ENCODE data around the gene AFDN. TPM values are rescaled to one million over a fixed set of nuclear protein-coding genes. Genes with fewer than 3 reads are reported as not detected.

Gene AFDN
- polyA plus RNA-seq, 1 of the 3 experiments (the other 2 are of a cell fraction) = 25.1 TPM

- Histone ChIP-seq H3K9me2 (no peaks in the 10 kb centered on the region), H3K9me3 (no peaks in the 10 kb centered on the region), H3K4me2 (no peak overlapping the region), H3K9ac (no peak overlapping the region), H3K27me3 (ENCODE audit: insufficient read depth) (no peaks in the 10 kb centered on the region), H2AFZ (ENCODE audit: low read depth) (no peak overlapping the region), H3F3A (replicated peaks; ENCODE audit: insufficient read depth) (no peaks in the 10 kb centered on the region), H3K27ac (ENCODE audit: low read depth in 2 of 2, low read length in 1 of 2) (no peak overlapping the region), H4K20me1 (ENCODE audit: insufficient read depth) (no peaks in the 10 kb centered on the region), H3K4me1 (ENCODE audit: control insufficient read depth in 1 of 2, insufficient read depth in 2 of 2, low read depth in 1 of 2, low read length in 1 of 2) (no peaks in the 10 kb centered on the region), H3K4me3 (ENCODE audit: low read depth in 2 of 2, low read length in 1 of 2) (no peak overlapping the region), H3K36me3 (replicated peaks in 1 of 2; ENCODE audit: control insufficient read depth in 1 of 2, insufficient read depth in 2 of 2, low read length in 1 of 2) (peaks cover 14 to 53% of the 10 kb centered on the region in 2 experiments), H3K79me2 (ENCODE audit: insufficient read depth) (no peaks in the 10 kb centered on the region)
- no peak for DNase-seq
- POLR2A ChIA-PET = no interaction called here
- CTCF ChIA-PET = no interaction called here
- TF ChIP-seq POLR2AphosphoS5 (IDR thresholded peaks at IDR 0.05; ENCODE audit: low read depth, low read length) (no peak), TEAD4 (IDR thresholded peaks at IDR 0.05; ENCODE audit: borderline replicate concordance, insufficient read depth) (no peak), MEF2A (IDR thresholded peaks at IDR 0.05; ENCODE audit: borderline replicate concordance, low read depth) (no peak), FOSL2 (IDR thresholded peaks at IDR 0.05; ENCODE audit: borderline replicate concordance, low read depth) (no peak), USF1 (IDR thresholded peaks at IDR 0.05; ENCODE audit: borderline replicate concordance, low read depth) (no peak), GABPA (IDR thresholded peaks at IDR 0.05; ENCODE audit: low read depth) (no peak), RAD21 (IDR thresholded peaks at IDR 0.05; ENCODE audit: low read length) (no peak), RFX5 (IDR thresholded peaks at IDR 0.05; ENCODE audit: low read length) (no peak), GATA2 (CRISPR knock-in tag; IDR thresholded peaks at IDR 0.05) (no peak), ELF1 (IDR thresholded peaks at IDR 0.05) (no peak), RCOR1 (IDR thresholded peaks at IDR 0.05; ENCODE audit: low read length) (no peak), JUND (IDR thresholded peaks at IDR 0.05) (no peak), ZBTB33 (IDR thresholded peaks at IDR 0.05; ENCODE audit: borderline replicate concordance, low read depth) (no peak), EP300 (IDR thresholded peaks at IDR 0.05; ENCODE audit: borderline replicate concordance in 1 of 2, low read depth in 1 of 2, low read length in 1 of 2) (no peak)
- TF ChIP-seq, protein P1, sequence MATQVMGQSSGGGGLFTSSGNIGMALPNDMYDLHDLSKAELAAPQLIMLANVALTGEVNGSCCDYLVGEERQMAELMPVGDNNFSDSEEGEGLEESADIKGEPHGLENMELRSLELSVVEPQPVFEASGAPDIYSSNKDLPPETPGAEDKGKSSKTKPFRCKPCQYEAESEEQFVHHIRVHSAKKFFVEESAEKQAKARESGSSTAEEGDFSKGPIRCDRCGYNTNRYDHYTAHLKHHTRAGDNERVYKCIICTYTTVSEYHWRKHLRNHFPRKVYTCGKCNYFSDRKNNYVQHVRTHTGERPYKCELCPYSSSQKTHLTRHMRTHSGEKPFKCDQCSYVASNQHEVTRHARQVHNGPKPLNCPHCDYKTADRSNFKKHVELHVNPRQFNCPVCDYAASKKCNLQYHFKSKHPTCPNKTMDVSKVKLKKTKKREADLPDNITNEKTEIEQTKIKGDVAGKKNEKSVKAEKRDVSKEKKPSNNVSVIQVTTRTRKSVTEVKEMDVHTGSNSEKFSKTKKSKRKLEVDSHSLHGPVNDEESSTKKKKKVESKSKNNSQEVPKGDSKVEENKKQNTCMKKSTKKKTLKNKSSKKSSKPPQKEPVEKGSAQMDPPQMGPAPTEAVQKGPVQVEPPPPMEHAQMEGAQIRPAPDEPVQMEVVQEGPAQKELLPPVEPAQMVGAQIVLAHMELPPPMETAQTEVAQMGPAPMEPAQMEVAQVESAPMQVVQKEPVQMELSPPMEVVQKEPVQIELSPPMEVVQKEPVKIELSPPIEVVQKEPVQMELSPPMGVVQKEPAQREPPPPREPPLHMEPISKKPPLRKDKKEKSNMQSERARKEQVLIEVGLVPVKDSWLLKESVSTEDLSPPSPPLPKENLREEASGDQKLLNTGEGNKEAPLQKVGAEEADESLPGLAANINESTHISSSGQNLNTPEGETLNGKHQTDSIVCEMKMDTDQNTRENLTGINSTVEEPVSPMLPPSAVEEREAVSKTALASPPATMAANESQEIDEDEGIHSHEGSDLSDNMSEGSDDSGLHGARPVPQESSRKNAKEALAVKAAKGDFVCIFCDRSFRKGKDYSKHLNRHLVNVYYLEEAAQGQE (IDR thresholded peaks at IDR 0.05; ENCODE audit: low read depth, low read length) = no peak
- TF ChIP-seq, protein P2, sequence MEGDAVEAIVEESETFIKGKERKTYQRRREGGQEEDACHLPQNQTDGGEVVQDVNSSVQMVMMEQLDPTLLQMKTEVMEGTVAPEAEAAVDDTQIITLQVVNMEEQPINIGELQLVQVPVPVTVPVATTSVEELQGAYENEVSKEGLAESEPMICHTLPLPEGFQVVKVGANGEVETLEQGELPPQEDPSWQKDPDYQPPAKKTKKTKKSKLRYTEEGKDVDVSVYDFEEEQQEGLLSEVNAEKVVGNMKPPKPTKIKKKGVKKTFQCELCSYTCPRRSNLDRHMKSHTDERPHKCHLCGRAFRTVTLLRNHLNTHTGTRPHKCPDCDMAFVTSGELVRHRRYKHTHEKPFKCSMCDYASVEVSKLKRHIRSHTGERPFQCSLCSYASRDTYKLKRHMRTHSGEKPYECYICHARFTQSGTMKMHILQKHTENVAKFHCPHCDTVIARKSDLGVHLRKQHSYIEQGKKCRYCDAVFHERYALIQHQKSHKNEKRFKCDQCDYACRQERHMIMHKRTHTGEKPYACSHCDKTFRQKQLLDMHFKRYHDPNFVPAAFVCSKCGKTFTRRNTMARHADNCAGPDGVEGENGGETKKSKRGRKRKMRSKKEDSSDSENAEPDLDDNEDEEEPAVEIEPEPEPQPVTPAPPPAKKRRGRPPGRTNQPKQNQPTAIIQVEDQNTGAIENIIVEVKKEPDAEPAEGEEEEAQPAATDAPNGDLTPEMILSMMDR (IDR thresholded peaks at IDR 0.05) = no peak
- TF ChIP-seq, protein P3, sequence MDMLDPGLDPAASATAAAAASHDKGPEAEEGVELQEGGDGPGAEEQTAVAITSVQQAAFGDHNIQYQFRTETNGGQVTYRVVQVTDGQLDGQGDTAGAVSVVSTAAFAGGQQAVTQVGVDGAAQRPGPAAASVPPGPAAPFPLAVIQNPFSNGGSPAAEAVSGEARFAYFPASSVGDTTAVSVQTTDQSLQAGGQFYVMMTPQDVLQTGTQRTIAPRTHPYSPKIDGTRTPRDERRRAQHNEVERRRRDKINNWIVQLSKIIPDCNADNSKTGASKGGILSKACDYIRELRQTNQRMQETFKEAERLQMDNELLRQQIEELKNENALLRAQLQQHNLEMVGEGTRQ (IDR thresholded peaks at IDR 0.05; ENCODE audit: borderline replicate concordance, low read depth, low read length) = no peak
- 93% methylated on average over 10 of the region's 10 CpGs for WGBS (ENCODE audit: low lambda C conversion rate)
Observed at GRCh38 chr6:167970230-167970629, 143.5 kb downstream of the AFDN start.
